ENCODE measurements around the gene FOXD1. TPM values are rescaled to one million over a fixed set of nuclear protein-coding genes. Genes with fewer than 3 reads are reported as not detected.
"Not testable (repeated sequence)": the region's sequence is repeated elsewhere in the genome, so short reads cannot be mapped to it uniquely, and the experiment has no call there.

Gene FOXD1
- polyA plus RNA-seq, 1 donor (not counting 4 experiments of a cell fraction or from before 2014, with no cell fraction given) = 7.0 TPM

DNA sequence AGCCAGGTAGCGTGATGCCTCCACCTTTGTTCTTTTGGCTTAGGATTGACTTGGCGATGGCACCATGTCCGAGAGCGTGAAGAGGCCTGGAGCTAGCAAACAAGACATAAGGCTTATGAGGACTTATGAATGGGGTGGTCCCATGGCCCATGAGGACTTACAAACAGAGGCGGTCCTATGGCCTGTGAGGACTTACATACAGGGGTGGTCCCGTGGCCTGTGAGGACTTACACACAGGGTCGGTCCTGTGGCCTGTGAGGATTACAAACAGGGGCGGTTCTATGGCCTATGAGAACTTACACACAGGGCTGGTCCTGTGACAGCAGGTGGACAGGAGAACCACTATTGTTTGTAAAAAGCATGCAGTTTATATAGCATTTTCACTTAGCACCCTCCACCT, 21.3 kb upstream of the FOXD1 start:
- H3K79me2 ChIP-seq (ENCODE audit: control insufficient read depth, insufficient read depth, low read length) = no peaks in the 10 kb centered on the region
- no peaks in the 10 kb centered on the region for H3K9me3 ChIP-seq (ENCODE audit: control insufficient read depth, low read depth, low read length)
- H3K27me3 ChIP-seq (ENCODE audit: control insufficient read depth, extremely low read depth, insufficient read depth, low read length) = no peaks in the 10 kb centered on the region
- TF ChIP-seq, protein P1, sequence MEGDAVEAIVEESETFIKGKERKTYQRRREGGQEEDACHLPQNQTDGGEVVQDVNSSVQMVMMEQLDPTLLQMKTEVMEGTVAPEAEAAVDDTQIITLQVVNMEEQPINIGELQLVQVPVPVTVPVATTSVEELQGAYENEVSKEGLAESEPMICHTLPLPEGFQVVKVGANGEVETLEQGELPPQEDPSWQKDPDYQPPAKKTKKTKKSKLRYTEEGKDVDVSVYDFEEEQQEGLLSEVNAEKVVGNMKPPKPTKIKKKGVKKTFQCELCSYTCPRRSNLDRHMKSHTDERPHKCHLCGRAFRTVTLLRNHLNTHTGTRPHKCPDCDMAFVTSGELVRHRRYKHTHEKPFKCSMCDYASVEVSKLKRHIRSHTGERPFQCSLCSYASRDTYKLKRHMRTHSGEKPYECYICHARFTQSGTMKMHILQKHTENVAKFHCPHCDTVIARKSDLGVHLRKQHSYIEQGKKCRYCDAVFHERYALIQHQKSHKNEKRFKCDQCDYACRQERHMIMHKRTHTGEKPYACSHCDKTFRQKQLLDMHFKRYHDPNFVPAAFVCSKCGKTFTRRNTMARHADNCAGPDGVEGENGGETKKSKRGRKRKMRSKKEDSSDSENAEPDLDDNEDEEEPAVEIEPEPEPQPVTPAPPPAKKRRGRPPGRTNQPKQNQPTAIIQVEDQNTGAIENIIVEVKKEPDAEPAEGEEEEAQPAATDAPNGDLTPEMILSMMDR (optimal IDR thresholded peaks at IDR 0.05 in 1 of 3, IDR thresholded peaks at IDR 0.05 in 1 of 3, conservative IDR thresholded peaks at IDR 0.05 in 1 of 3; ENCODE audit: extremely low read depth in 1 of 3, insufficient read depth in 2 of 3, low read length in 3 of 3) = no peak
- no peaks in the 10 kb centered on the region for H3K36me3 ChIP-seq (ENCODE audit: control insufficient read depth in 2 of 2, extremely low read depth in 1 of 2, insufficient read depth in 2 of 2, low read length in 2 of 2)
- H3K9me1 ChIP-seq (ENCODE audit: control insufficient read depth, extremely low read depth, insufficient read depth, low read length) = no peaks in the 10 kb centered on the region
- no peak overlapping the region for H2AFZ ChIP-seq (ENCODE audit: control insufficient read depth, low read length)
- H3K4me1 ChIP-seq (ENCODE audit: control insufficient read depth, extremely low read depth, insufficient read depth, low read length) = no peaks in the 10 kb centered on the region
- DNase-seq (ENCODE audit: low read depth, low spot score) (no peak), FAIRE-seq (no peak)
- no peak overlapping the region for H3K4me3 ChIP-seq (ENCODE audit: control insufficient read depth in 2 of 3, extremely low read depth in 1 of 3, insufficient read depth in 2 of 3, low read depth in 1 of 3, low read length in 3 of 3)
- H3K4me2 ChIP-seq (ENCODE audit: control insufficient read depth, extremely low read depth, insufficient read depth, low read depth, low read length) = no peak overlapping the region
- dilution Hi-C loops (cut with MboI; ENCODE audit: extremely low pct_ligation_motif_present, low sequenced_read_pairs) = no loop called here
- H4K20me1 ChIP-seq (ENCODE audit: control insufficient read depth, extremely low read depth, insufficient read depth, low read length) = no peaks in the 10 kb centered on the region
- H3K9ac ChIP-seq (ENCODE audit: control insufficient read depth, extremely low read depth, insufficient read depth, low read length) = no peak overlapping the region
- no peak overlapping the region for H3K27ac ChIP-seq (ENCODE audit: control insufficient read depth, insufficient read depth, low read length)

DNA sequence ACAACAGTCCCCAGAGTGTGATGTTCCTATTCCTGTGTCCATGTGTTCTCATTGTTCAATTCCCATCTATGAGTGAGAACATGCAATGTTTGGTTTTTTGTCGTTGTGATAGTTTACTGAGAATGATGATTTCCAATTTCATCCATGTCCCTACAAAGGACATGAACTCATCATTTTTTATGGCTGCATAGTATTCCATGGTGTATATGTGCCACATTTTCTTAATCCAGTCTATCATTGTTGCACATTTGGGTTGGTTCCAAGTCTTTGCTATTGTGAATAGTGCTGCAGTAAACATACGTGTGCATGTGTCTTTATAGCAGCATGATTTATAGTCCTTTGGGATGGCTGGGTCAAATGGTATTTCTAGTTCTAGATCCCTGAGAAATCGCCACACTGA, 20.1 kb upstream of the FOXD1 start:
- dilution Hi-C loops (cut with MboI; ENCODE audit: extremely low pct_ligation_motif_present, low sequenced_read_pairs); H3K79me2 ChIP-seq (ENCODE audit: control insufficient read depth, insufficient read depth, low read length); H3K27ac ChIP-seq (ENCODE audit: control insufficient read depth, insufficient read depth, low read length); H3K4me2 ChIP-seq (ENCODE audit: control insufficient read depth, extremely low read depth, insufficient read depth, low read depth, low read length); FAIRE-seq; H3K9me3 ChIP-seq (ENCODE audit: control insufficient read depth, low read depth, low read length); DNase-seq (ENCODE audit: low read depth, low spot score); H3K9me1 ChIP-seq (ENCODE audit: control insufficient read depth, extremely low read depth, insufficient read depth, low read length); H3K36me3 ChIP-seq (ENCODE audit: control insufficient read depth in 2 of 2, extremely low read depth in 1 of 2, insufficient read depth in 2 of 2, low read length in 2 of 2); H2AFZ ChIP-seq (ENCODE audit: control insufficient read depth, low read length); H3K27me3 ChIP-seq (ENCODE audit: control insufficient read depth, extremely low read depth, insufficient read depth, low read length); H3K4me3 ChIP-seq (ENCODE audit: control insufficient read depth in 2 of 3, extremely low read depth in 1 of 3, insufficient read depth in 2 of 3, low read depth in 1 of 3, low read length in 3 of 3); H3K4me1 ChIP-seq (ENCODE audit: control insufficient read depth, extremely low read depth, insufficient read depth, low read length); H3K9ac ChIP-seq (ENCODE audit: control insufficient read depth, extremely low read depth, insufficient read depth, low read length); H4K20me1 ChIP-seq (ENCODE audit: control insufficient read depth, extremely low read depth, insufficient read depth, low read length): not testable (repeated sequence)

DNA sequence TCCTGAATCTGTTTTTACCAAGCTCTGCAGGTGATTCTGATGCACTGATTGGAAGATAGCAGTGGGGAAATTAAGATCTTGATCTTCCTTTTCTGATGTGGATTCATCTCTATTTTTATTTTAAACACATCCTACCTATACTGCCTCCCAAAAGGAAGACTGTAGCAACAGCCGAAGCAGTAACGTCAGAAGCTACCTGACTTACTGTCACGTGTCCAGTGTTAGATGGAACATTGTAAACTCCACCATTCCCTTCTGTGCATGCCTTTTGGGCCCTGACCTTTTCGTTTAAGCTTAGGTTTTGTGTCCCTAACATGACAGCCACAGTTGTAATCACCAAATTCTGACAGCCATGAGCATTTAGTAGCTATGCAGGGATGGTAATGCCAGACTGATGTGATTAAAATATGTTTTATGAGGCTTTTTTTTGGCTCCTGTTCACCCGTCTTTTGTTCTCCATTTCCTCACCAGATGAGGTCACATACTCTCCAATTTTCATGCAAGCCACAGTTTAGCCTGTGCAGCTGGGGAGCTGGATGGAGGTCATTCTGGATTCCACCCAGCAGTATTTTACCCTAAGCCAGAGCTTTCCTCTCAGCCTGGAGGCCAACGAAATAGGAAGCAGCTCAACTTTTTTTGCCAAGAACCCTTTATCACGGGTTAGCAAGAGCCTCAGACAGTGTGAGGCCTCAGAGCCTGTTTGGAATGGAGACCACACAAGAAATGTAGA, 15.6 kb upstream of the FOXD1 start:
- no peaks in the 10 kb centered on the region for H4K20me1 ChIP-seq (ENCODE audit: control insufficient read depth, extremely low read depth, insufficient read depth, low read length)
- dilution Hi-C loops (cut with MboI; ENCODE audit: extremely low pct_ligation_motif_present, low sequenced_read_pairs) = no loop called here
- H3K9ac ChIP-seq (ENCODE audit: control insufficient read depth, extremely low read depth, insufficient read depth, low read length) = no peak overlapping the region
- DNase-seq (ENCODE audit: low read depth, low spot score) (no peak), FAIRE-seq (no peak)
- H3K36me3 ChIP-seq (ENCODE audit: control insufficient read depth in 2 of 2, extremely low read depth in 1 of 2, insufficient read depth in 2 of 2, low read length in 2 of 2) = no peaks in the 10 kb centered on the region
- TF ChIP-seq EZH2 (IDR thresholded peaks at IDR 0.05; ENCODE audit: low read length) = no peak
- TF ChIP-seq, protein P1 (optimal IDR thresholded peaks at IDR 0.05 in 1 of 3, IDR thresholded peaks at IDR 0.05 in 1 of 3, conservative IDR thresholded peaks at IDR 0.05 in 1 of 3; ENCODE audit: extremely low read depth in 1 of 3, insufficient read depth in 2 of 3, low read length in 3 of 3) = no peak
- H3K4me3 ChIP-seq (ENCODE audit: control insufficient read depth in 2 of 3, extremely low read depth in 1 of 3, insufficient read depth in 2 of 3, low read depth in 1 of 3, low read length in 3 of 3) = no peak overlapping the region
- H3K9me3 ChIP-seq (ENCODE audit: control insufficient read depth, low read depth, low read length) = no peaks in the 10 kb centered on the region
- H3K79me2 ChIP-seq (ENCODE audit: control insufficient read depth, insufficient read depth, low read length) = no peaks in the 10 kb centered on the region
- no peaks in the 10 kb centered on the region for H3K4me1 ChIP-seq (ENCODE audit: control insufficient read depth, extremely low read depth, insufficient read depth, low read length)
- no peaks in the 10 kb centered on the region for H3K9me1 ChIP-seq (ENCODE audit: control insufficient read depth, extremely low read depth, insufficient read depth, low read length)
- H3K27ac ChIP-seq (ENCODE audit: control insufficient read depth, insufficient read depth, low read length) = no peak overlapping the region
- H2AFZ ChIP-seq (ENCODE audit: control insufficient read depth, low read length) = no peak overlapping the region
- no peaks in the 10 kb centered on the region for H3K27me3 ChIP-seq (ENCODE audit: control insufficient read depth, extremely low read depth, insufficient read depth, low read length)
- H3K4me2 ChIP-seq (ENCODE audit: control insufficient read depth, extremely low read depth, insufficient read depth, low read depth, low read length) = no peak overlapping the region

Data from keratinocyte (primary cell).